ENCODE results near the gene PSMA8. TPM values are rescaled to one million over a fixed set of nuclear protein-coding genes. Genes with fewer than 3 reads are reported as not detected.

The PSMA8 gene
- total RNA-seq, 4 donors from 2014 or later: not detected

- no peak for TF ChIP-seq CTCF (IDR thresholded peaks at IDR 0.05; ENCODE audit: low read depth)
These were observed 5.9 kb upstream of the PSMA8 start for GRCh38 chr18:26127786-26128185.

GRCh38 chr18:26134107-26134506 is 438 bp downstream of the PSMA8 start:
- no peak for TF ChIP-seq CTCF (IDR thresholded peaks at IDR 0.05; ENCODE audit: low read depth)

- no peak for TF ChIP-seq CTCF (IDR thresholded peaks at IDR 0.05; ENCODE audit: low read depth)
These were observed 1.9 kb downstream of the PSMA8 start for GRCh38 chr18:26135548-26135947.

- no peak for TF ChIP-seq CTCF (IDR thresholded peaks at IDR 0.05; ENCODE audit: low read depth)
These were observed 23.7 kb downstream of the PSMA8 start for GRCh38 chr18:26157326-26157725.

GRCh38 chr18:26159353-26159752 is 25.7 kb downstream of the PSMA8 start:
- TF ChIP-seq CTCF (IDR thresholded peaks at IDR 0.05; ENCODE audit: low read depth): no peak

- no peak for TF ChIP-seq CTCF (IDR thresholded peaks at IDR 0.05; ENCODE audit: low read depth)
These were observed 30.9 kb downstream of the PSMA8 start for GRCh38 chr18:26164571-26164970.

GRCh38 chr18:26175481-26175880 is 41.8 kb downstream of the PSMA8 start:
- TF ChIP-seq CTCF (IDR thresholded peaks at IDR 0.05; ENCODE audit: low read depth): no peak

All from subcutaneous adipose tissue (tissue), 4 donors.